AG04449 (cell line): ENCODE measurements around the gene CTTNBP2.

Experiments
- CTCF ChIA-PET: fragments of 350-600 bp; formaldehyde crosslinking; extraction: SDS; loops from one replicate; lab custom pipeline; 2021; ENCODE audit warnings: antibody characterized with exemption; lab: Yijun Ruan, JAX
- POLR2A ChIA-PET: fragments of 400-600, 350-600 bp; formaldehyde crosslinking; extraction: SDS; loops from one replicate; lab custom pipeline; 2020; ENCODE audit warnings: antibody characterized with exemption, inconsistent platforms; lab: Yijun Ruan, JAX
- DNase-seq: peaks from one replicate; pipeline ENCODE4 v3.0.0-alpha.2; 2010; ENCODE audit warnings: low read depth, low spot score
- H3K4me3 ChIP-seq: 2 replicates; pipeline ENCODE4 v1.5.1; 2011; ENCODE audit warnings: low read depth, mild to moderate bottlenecking, control low read depth, low read length
- TF ChIP-seq, protein P1 (sequence below): IDR thresholded peaks from one replicate; pipeline ENCODE4 v1.5.1; 2011; ENCODE audit warnings: mild to moderate bottlenecking, moderate library complexity, low read length, control low read depth, inconsistent platforms; ENCODE audit not compliant: insufficient read depth; ENCODE audit errors: missing control alignments

CTTNBP2 gene

DNA sequence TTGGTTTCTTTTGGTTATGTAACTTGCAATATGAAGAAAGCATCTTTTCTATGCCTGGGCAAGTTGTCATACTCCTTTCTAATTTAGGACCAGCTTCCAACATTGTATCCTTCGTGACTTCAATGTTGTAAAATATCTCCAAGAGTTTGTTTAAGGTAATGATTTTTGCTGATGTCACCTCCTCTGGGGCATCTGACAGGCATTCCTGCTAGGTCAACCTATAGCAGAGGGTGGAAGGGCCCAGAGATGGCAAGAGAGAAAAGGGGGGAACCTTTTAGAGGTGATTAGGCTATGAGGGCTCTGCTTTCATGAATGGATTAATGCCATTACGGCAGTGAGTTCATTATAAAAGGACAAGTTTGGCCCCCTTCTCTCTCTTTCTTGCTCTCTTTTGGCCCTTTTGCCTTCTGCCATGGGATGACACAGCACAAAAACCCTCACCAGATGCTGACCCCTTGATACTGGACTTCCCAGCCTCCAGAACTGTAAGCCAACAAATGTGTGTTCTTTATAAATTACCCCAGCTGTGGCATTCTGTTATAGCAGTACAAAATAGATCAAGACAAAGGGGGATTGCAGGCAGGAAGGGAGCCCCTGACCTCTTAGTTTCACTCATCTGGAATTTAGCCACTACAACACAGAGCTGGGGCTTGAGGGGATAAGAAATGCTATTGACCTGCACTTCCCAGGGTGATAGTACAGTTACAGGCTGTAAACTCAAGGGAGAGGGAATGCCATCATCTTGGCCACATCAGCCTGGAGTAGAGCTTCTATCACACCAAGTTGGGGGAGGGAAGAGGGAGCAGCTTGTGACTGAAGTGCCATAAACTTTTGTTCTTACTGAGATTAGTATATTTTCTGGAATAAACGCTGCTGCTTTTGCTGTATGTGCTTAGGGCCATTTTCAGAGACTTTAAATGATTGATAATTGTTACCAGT, 197.5 kb downstream of the CTTNBP2 start:
- no peak overlapping the region for H3K4me3 ChIP-seq
- TF ChIP-seq, protein P1, sequence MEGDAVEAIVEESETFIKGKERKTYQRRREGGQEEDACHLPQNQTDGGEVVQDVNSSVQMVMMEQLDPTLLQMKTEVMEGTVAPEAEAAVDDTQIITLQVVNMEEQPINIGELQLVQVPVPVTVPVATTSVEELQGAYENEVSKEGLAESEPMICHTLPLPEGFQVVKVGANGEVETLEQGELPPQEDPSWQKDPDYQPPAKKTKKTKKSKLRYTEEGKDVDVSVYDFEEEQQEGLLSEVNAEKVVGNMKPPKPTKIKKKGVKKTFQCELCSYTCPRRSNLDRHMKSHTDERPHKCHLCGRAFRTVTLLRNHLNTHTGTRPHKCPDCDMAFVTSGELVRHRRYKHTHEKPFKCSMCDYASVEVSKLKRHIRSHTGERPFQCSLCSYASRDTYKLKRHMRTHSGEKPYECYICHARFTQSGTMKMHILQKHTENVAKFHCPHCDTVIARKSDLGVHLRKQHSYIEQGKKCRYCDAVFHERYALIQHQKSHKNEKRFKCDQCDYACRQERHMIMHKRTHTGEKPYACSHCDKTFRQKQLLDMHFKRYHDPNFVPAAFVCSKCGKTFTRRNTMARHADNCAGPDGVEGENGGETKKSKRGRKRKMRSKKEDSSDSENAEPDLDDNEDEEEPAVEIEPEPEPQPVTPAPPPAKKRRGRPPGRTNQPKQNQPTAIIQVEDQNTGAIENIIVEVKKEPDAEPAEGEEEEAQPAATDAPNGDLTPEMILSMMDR, result no peak
- POLR2A ChIA-PET, result no interaction called here
- no peak for DNase-seq
- CTCF ChIA-PET, result interaction anchor here (0.9 to 2.2 kb wide), 2 partner anchors 217 to 276 kb away, joined by 3 to 7 read pairs; no protein-coding TSS in a partner anchor

DNA sequence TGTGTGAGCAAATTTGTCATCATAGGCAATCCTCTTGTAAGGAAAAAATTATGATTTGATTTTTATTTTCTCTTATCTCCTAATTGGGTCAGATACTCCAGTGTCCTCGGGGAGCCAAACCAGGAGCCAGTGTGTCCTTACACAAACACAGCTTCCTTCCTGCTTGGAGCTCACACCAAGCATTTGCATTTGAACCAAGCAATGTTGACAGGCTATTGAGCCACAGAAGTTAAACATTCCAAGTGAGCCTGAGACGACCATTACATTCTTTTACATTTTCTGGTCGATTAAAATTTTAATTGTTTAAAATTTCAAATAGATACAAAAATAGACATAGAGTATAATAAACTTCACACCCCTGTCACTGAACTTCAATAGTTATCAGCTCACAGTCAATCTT, 198.6 kb downstream of the CTTNBP2 start:
- ChIA-PET POLR2A (no interaction called here), CTCF (interaction anchor here (1.1 kb wide), 1 partner anchor 216 kb away, joined by 4 read pairs; no protein-coding TSS in a partner anchor)
- TF ChIP-seq, protein P1, result no peak
- no peak overlapping the region for H3K4me3 ChIP-seq
- no peak for DNase-seq

DNA sequence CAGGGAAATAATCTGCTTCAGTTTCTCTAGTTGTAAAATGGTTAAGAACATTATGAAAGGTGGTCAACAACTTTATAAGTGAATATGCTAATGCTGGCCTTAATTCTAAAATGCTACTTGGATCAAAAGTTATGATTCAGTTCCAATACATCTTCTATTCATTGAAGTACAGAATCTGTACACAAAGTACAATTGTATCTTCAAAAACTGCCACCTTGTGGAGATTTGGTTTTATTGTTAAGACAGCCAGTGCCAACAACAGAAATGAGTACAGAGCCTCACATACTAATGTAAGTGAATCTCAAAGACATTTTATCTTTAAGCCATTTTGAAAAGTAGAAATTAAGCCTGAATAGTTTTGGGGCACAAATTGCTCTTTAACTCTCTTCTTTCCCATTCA, 199.4 kb downstream of the CTTNBP2 start:
- H3K4me3 ChIP-seq, result no peak overlapping the region
- TF ChIP-seq, protein P1, result peak; percentile 16
- ChIA-PET CTCF (interaction anchor here (0.5 to 1.1 kb wide), 2 partner anchors 215 to 347 kb away, joined by 3 to 4 read pairs; no protein-coding TSS in a partner anchor), POLR2A (no interaction called here)
- no peak for DNase-seq

DNA sequence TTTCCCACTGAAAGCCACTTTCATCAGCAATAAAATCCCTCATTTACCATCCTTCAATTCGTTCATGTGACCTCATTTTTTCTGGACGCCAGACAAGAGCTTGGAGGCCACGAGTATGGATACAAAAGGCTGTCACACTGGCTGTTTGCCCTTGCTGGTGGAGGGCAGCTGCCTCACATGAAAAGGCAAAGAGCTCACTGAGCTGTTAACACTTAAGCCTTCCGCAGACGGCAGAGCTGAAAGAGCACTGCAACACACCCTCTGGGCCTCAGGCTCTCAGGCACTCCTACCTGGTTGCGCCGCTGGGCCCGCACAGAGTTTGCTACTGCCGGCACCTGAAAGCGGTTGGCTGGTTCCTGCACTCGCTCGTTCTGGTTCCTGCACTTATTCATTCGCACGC, 199.9 kb downstream of the CTTNBP2 start:
- no peak overlapping the region for H3K4me3 ChIP-seq
- TF ChIP-seq, protein P1, result no peak
- no peak for DNase-seq
- ChIA-PET POLR2A (no interaction called here), CTCF (interaction anchor here (0.5 to 0.8 kb wide), 3 partner anchors 214 to 346 kb away, joined by 3 to 4 read pairs (median 3); no protein-coding TSS in a partner anchor)

DNA sequence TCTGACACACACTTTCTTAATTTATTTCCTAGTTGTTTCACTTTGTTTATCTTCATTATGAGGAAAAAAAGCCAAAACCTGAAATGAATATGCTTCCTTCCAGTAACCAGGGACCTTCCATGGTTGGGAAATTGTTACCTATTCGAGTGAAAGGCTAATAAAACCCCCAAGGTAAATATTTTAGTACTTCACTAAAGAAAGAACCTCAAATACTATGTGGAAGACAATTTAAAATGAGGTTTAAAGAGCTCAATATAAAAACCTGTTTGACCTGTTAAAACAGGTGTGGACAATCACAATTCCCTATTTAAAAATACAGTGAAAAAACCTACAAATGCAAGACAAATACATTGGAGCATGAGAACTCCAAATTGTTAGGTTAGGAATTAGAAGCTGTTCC, 200.8 kb downstream of the CTTNBP2 start:
- DNase-seq, result no peak
- TF ChIP-seq, protein P1, result no peak
- ChIA-PET CTCF (interaction anchor here (0.9 kb wide), 1 partner anchor 10 kb away, joined by 3 read pairs; no protein-coding TSS in a partner anchor), POLR2A (no interaction called here)
- no peak overlapping the region for H3K4me3 ChIP-seq

DNA sequence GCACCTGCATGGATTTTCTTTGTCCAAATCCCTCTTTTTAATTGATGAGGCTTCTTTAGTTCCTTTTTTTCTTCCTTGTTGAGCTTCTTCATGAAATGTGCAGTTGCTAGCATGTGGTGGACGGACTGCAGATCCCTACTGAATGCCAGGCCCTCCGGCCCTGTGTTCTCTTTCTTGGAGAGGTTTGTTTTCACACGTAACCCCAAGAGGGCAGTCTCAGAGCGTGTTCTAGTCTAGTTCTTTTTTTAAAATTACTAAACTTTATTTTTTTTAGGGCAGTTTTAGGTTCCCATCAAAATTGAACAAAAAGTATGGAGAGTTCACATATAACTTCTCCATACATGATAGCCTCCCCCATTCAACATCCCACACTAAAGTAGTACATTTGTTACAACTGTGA, 203.4 kb downstream of the CTTNBP2 start:
- H3K4me3 ChIP-seq, result no peak overlapping the region
- ChIA-PET CTCF (interaction anchor here (0.8 kb wide), 1 partner anchor 46 kb away, joined by 3 read pairs; no protein-coding TSS in a partner anchor), POLR2A (no interaction called here)
- TF ChIP-seq, protein P1, result no peak
- no peak for DNase-seq
